H1 (cell line): ENCODE results near the gene MAP2K5. TPM values are rescaled to one million over a fixed set of nuclear protein-coding genes. Genes with fewer than 3 reads are reported as not detected.

ENCODE experiments used
- ATF2 ChIP-seq: IDR thresholded peaks from 2 replicates; pipeline ENCODE4 v1.6.1; 2012; ENCODE audit warnings: low read length, inconsistent platforms
- HDAC6 ChIP-seq: IDR thresholded peaks from one replicate; pipeline ENCODE4 v1.7.1; 2012; ENCODE audit warnings: low read depth, mild to moderate bottlenecking, inconsistent platforms, low read length, moderate library complexity
- polyA plus RNA-seq, 7 experiments: library from polyadenylated mRNA; depleted of rRNA in 3 of 7; stranded (reverse) in 5 of 7; unstranded in 2 of 7; fragments of >200 nt in 5 of 7; fragments of 200-250 nt in 2 of 7; gene quantifications; 1 replicate in 5 of 7; 2 replicates in 1 of 7; 4 replicates in 1 of 7; pipeline versions ENCODE4 v1.2.1 to v1.2.3, GENCODE V29; 2011 to 2013; ENCODE audit warnings: missing spikeins in 2 of 7, mixed read lengths in 2 of 7
- total RNA-seq: library from RNA; stranded (reverse); fragmentation: NEBNext Ultra II Directional; extraction: Animal tissue kit (Norgen Biotek cat#: 25700); gene quantifications from 2 replicates; pipeline ENCODE4 v1.2.1, GENCODE V29; 2021

The MAP2K5 gene
- total and polyA plus RNA-seq, 2 of the 8 experiments (the other 6 are each of a cell fraction or from before 2014, with no cell fraction given) = 4.4 to 15.8 TPM

DNA sequence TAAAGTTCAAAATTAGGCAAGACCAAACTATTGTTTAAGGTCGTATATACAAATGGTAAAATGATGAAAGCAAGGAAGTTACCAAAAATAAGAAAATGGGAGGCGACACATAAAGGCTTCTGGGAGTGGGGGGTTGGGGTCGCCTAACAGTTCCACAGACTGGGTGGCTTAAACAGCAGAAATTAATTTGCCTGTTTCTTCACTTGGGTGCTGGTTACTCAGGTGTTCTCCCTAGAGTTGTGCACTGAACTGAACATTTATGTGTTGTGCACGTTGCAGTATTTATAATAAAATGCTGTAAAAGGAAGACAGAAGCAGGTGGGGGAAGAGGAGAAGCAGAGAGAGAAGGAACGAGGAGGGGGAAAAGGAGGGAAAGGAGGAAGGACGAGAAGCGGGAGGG lies 307.8 kb downstream of the MAP2K5 start (continued):
- TF ChIP-seq ATF2 (no peak), HDAC6 (no peak)
